ENCODE results near the gene KRT9. TPM values are rescaled to one million over a fixed set of nuclear protein-coding genes. Genes with fewer than 3 reads are reported as not detected.
A peak's percentile ranks its signal among the peaks of the same experiment; 100 is the strongest.
"Not testable (repeated sequence)": the region's sequence is repeated elsewhere in the genome, so short reads cannot be mapped to it uniquely, and the experiment has no call there.

KRT9 gene
- total RNA-seq, 1 donor from 2014 or later, result not detected

- peak; percentile 92 for DNase-seq (ENCODE audit: low read depth)
These were observed 23.7 kb downstream of the KRT9 start for GRCh38 chr17:41547921-41548843.

GRCh38 chr17:41547378-41547841 lies 24.4 kb downstream of the KRT9 start:
- no peak for DNase-seq (ENCODE audit: low read depth)

- no peak for DNase-seq (ENCODE audit: low read depth)
These were observed 25.0 kb downstream of the KRT9 start for GRCh38 chr17:41546819-41547218.

GRCh38 chr17:41545829-41546410 lies 25.9 kb downstream of the KRT9 start:
- DNase-seq (ENCODE audit: low read depth), result no peak

DNA sequence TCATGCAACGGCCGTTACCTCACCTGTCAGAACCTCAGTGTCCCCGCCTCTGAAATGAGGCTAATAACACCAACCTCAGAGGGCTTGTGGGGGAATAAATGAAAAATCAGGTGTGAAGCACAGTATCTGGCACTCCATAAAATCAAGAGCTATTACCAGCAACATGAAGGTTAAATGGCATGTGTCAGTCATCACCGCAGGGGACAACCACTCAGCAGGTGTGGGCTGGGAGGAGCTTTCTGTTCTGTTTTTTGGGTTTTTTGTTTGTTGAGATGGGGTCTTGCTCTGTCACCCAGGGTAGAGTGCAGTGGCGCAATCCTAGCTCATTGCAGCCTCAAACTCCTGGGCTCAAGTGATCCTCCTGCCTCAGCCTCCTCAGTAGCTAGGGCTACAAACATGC lies 26.9 kb downstream of the KRT9 start:
- no peak for DNase-seq (ENCODE audit: low read depth)

DNA sequence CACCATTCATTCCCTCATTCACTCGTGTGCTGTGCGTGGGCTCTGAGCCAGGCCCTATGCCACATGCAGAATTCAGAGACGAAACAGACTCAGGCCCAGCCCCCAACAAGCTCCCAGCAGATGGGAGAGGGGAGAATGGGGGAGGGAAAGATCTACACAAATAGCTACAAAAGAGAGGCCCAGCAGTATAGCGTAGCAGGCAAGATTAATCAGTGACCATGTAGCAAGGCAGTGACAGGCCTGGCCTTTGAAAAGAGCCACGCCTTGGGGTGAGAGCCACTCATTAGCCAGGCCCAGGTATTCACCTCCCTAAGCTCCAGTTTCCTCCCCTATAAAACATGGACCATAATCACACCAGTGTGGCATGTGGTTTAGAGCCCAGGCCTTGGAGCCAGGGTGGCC lies 27.4 kb downstream of the KRT9 start:
- no peak for DNase-seq (ENCODE audit: low read depth)

DNA sequence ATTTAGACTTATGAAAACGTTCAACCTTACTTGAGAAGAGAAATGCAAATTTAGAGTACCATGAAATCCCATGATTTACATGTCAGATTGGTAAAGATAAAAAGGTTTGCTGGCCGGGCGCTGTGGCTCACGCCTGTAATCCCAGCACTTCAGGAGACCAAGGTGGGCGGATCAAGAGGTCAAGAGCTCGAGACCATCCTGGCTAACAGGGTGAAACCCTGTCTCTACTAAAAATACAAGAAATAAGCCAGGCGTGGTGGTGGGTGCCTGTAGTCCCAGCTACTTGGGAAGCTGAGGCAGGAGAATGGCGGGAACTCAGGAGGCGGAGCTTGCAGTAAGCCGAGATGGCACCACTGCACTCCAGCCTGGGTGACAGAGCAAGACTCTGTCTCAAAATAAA lies 29.1 kb downstream of the KRT9 start:
- DNase-seq (ENCODE audit: low read depth), result not testable (repeated sequence)

- DNase-seq (ENCODE audit: low read depth), result no peak
These were observed 29.5 kb downstream of the KRT9 start for GRCh38 chr17:41542357-41542756.

DNA sequence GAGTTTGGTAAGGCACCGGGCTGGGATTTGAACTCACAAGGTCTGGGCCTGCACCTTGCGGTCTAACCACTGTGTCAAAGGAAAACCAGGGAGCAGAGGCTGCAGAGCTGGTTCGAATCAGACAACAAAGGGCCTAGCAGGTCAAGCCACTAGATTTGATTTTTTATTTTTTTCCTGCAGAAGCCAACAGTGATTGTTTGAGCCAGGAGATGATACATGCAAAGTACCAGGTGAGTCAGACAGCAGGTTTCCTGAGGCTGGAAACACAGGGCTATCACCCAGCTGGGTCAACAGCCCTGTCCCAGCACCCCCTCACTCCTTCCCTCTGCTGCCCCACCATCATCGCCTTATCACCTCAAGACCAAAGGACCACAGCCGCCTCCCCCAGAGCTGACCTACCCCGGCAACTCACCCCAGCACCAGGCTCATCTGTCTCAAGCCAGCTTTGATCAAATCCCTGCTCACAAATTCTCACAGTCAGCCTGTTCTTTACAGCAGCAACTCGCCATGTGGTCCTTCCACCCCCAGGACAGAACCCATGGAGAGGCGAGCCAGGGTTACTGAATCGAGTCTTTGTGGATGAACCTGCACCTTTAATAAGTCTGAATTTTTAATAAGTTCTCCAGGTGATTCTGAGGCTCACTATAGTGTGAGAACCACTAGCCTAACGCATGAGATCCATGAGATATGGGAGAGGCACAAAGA lies 30.8 kb downstream of the KRT9 start:
- no peak for DNase-seq (ENCODE audit: low read depth)

- DNase-seq (ENCODE audit: low read depth), result no peak
These were observed 31.7 kb downstream of the KRT9 start for GRCh38 chr17:41539979-41540701.

GRCh38 chr17:41539071-41539492 lies 32.8 kb downstream of the KRT9 start:
- DNase-seq (ENCODE audit: low read depth), result no peak

DNA sequence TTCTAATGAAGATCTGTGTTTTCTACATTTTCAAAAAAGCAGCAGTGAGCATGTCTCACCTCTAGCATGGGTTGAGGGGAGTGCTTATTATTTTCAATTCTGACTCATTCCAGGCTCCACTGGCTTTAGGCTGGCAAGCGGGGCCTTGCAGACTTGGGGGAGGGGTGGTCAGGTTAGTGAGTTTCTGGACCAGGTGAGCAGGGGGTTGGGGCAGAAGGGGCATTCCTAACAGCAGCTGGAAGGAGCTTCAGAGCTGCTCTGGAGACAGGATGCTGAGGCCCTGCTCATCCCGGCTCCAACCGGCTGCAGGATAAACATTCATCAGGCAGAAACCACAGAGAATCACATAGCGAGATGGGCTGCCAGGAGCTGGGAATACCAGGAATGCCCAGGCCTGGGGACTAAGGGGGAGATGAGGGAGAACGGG lies 33.3 kb downstream of the KRT9 start:
- DNase-seq (ENCODE audit: low read depth), result peak; percentile 33

DNA sequence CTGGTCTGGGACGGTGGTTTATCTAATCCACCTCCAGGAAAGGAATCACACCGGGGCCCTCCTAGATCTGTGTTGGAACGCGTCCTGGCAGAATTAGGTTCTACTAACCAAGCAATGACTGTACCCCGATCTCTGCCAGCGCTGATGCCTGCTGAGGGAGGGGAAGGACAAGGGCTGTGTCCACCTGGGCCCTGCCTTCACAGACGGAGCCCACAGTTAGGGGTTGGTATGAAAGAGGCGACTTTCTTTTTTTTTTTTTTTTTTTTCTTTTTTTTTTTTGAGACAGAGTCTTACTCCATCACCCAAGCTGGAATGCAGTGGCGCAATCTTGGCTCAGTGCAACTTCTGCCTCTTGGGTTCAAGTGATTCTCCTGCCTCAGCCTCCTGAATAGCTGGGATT lies 33.9 kb downstream of the KRT9 start:
- DNase-seq (ENCODE audit: low read depth), result no peak

DNA sequence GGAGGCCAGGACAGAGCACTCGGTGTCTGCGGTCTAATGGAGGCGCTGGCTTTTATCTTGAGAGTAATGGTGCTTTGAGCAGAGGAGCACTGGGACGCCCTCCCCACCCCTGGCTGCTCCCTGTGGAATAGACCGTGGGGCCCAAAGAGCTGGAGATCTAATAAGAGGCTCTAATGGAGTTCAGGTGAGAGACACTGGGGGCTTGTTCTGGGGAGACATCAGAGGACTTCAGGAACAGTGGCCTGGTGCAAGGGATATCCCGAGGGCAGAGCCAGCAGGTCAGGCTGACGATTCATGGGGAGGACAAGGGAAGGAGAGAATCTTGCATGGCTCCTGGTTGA lies 34.3 kb downstream of the KRT9 start:
- DNase-seq (ENCODE audit: low read depth), result no peak

DNA sequence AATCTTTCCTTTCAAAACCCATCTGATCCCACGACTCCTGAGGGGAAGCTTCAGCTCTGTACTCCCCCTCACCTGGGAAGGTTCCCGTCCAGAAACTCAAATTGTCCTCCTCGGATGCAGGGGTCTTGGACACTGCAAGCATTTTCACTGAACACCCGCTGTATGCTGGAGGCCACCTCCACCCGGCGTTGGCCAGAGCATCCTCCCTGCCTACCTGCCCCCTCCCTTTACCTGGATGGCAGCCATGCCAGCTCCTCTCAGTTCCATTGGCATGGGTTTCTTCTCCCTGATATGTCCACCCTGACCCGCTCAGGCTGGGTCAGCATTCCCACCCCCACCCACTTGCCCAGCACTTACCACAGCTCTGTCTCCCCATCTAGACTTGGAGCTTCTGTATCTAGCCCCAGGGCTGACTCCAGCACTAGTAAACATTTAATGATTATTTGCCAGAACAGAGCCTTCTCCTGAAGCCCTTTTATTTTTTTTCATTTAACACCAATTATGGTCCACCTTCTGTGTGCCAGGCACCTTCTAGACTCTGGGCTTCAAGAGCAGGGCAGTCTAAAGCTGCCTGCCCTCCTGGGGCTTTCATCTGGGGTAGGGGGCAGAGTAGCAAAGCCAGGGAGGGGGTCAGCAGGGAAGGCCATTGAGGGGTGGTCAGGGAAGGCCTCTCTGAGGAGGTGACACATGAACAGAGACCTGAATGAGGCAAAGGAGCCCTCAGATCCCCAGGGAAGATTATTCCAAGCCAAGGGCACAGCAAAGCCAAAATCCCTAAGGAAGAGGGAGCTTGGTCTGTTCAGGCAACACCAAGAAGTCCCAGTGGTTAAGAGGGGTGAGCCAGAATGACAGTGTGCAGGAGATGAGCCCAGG lies 34.9 kb downstream of the KRT9 start:
- DNase-seq (ENCODE audit: low read depth), result no peak

DNA sequence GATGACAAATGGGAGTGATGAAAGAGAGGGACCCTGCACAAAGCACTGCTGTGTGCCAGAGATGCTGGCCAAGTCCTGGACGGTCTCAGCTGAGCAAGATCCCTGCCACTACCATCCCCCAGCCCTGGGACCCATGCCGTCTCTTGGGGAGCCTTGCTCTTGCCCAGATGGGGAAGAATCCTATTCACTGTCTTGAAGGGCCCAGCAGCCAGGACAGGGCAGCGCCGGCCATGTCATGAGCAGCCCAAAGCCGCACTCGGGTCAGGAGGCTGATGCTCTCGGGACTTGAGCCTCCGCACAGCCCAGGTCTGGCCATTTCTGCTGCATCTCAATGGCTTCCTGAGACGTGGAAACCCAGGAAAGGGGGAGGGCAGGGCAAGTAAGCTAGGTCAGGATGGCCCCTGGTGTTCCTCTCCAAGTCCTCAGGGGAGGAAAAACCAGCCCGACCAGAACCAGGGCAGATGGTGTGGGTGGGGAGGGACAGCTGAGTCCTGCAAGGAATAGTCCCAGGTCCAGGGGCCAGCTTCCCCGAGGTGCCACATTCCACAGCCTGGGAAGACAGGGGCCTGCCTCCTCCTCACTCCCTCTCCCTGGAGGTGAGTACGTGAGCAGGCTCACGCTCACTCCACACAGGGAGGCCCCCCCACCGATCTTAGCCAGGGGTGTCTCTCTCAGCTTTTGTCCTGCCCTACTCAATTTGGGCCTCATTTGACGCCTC lies 35.9 kb downstream of the KRT9 start:
- no peak for DNase-seq (ENCODE audit: low read depth)

DNA sequence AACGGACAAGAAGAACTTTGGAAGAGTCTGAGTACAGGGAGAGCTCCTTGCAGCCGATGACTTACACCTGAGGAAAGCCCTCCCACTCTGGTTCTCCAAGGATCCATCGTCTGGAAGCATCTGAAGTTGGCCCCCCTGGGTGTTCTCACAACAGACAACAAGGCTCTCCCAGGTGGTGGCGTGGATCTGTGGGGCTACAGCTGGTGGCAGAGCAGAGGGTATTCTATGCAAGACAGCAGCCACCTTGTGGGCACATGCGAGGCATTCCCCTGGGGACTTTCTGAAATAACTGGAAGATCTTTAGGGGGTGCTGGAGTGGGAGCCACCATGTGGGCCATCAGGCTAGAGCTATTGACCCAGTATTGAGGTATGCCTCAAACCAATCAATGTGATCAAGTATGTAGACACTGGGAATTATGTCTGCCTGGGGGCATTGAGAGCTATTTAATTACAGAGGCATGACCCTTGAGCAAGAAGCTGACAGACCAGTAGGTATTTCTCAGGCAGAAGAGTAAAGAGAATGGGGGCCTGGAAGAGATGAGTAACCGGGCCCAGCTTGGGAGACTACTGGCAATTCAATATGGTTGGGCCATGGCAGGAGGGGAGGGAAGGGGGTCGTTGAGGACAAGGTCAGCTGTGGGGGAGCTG lies 36.8 kb downstream of the KRT9 start:
- no peak for DNase-seq (ENCODE audit: low read depth)

GRCh38 chr17:41533613-41534012 lies 38.2 kb downstream of the KRT9 start:
- no peak for DNase-seq (ENCODE audit: low read depth)

DNA sequence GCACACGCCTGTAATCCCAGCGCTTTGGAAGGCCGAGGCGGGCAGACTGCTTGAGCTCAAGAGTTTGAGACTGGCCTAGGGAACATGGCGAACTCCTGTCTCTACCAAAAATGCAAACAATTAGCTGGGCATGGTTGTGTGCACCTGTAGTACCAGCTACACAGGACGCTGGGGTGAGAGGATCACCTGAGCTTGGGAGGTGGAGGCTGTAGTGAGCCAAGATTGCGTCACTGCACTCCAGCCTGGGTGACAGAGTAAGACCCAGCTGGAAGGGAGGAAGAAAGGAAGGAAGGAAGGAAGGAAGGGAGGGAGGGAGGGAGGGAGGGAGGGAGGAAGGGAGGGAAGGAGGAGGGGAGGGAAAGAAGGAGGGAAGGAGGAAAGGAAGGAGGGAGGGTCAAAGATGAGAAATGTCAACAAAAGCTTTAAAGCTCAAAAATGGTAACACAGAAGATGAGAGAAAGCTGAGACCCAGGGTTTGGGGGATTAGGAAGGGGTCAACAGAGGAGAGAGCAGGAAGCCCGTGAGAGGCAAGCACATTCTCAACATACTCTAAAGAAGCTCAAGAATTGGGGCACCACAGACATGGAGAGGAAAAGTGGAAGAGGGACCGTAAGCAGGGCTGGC lies 38.8 kb downstream of the KRT9 start:
- no peak for DNase-seq (ENCODE audit: low read depth)

Measured in myocyte (in vitro differentiated cells).